Measurements from ENCODE around the gene MTMR3. TPM values are rescaled to one million over a fixed set of nuclear protein-coding genes. Genes with fewer than 3 reads are reported as not detected.

Gene MTMR3
- total RNA-seq, 2 experiments from 2014 or later, result 57.8 to 60.6 TPM

GRCh38 chr22:29873943-29874342 lies 9.0 kb upstream of the MTMR3 start:
- POLR2A ChIA-PET, result interaction anchor here (0.5 to 1.3 kb wide), 2 partner anchors 10 to 377 kb away, joined by 3 to 4 read pairs; no protein-coding TSS in a partner anchor
- no peaks in the 10 kb centered on the region for H3K9me3 Mint-ChIP-seq
- intact Hi-C loops (cut with DNase I, micrococcal nuclease), result no loop called here
- CTCF ChIA-PET, result no interaction called here
- H3K27ac Mint-ChIP-seq, result no peak overlapping the region
- Histone ChIP-seq H3K4me1 (ENCODE audit: insufficient read depth, low read length) (peaks cover 6% of the 10 kb centered on the region), H3K4me3 (ENCODE audit: low read length) (no peak overlapping the region), H3K27ac (ENCODE audit: low read depth in 1 of 2, low read length in 2 of 2) (no peak overlapping the region), H3K9me3 (ENCODE audit: control insufficient read depth in 1 of 2, insufficient read depth in 1 of 2, low read length in 2 of 2) (no peaks in the 10 kb centered on the region), H3K36me3 (ENCODE audit: insufficient read depth, low read length) (no peaks in the 10 kb centered on the region), H3K27me3 (ENCODE audit: control insufficient read depth in 1 of 2, insufficient read depth in 2 of 2, low read length in 2 of 2) (no peaks in the 10 kb centered on the region)
- H3K27me3 Mint-ChIP-seq, result no peaks in the 10 kb centered on the region
- H3K4me3 Mint-ChIP-seq, result no peak overlapping the region
- DNase-seq (no peak), ATAC-seq (ENCODE audit: poor library complexity) (no peak)
- H3K4me1 Mint-ChIP-seq (ENCODE audit: low read depth), result peaks cover 6% of the 10 kb centered on the region
- H3K36me3 Mint-ChIP-seq (ENCODE audit: low read depth), result no peaks in the 10 kb centered on the region
- TF ChIP-seq CTCF (IDR thresholded peaks at IDR 0.05), result no peak

- no peaks in the 10 kb centered on the region for H3K4me1 Mint-ChIP-seq (ENCODE audit: low read depth)
- H3K9me3 ChIP-seq (ENCODE audit: control insufficient read depth in 1 of 2, insufficient read depth in 1 of 2, low read length in 2 of 2), result no peaks in the 10 kb centered on the region
- no peaks in the 10 kb centered on the region for H3K9me3 Mint-ChIP-seq
- no peaks in the 10 kb centered on the region for H3K36me3 ChIP-seq (ENCODE audit: insufficient read depth, low read length)
- no peaks in the 10 kb centered on the region for H3K27me3 ChIP-seq (ENCODE audit: control insufficient read depth in 1 of 2, insufficient read depth in 2 of 2, low read length in 2 of 2)
- ATAC-seq (ENCODE audit: poor library complexity), result no peak
- ChIA-PET CTCF (interaction anchor here (0.7 kb wide), 1 partner anchor 564 kb away, joined by 3 read pairs; no protein-coding TSS in a partner anchor), POLR2A (no interaction called here)
- H3K27me3 Mint-ChIP-seq, result no peaks in the 10 kb centered on the region
- TF ChIP-seq CTCF (IDR thresholded peaks at IDR 0.05), result no peak
- no peak overlapping the region for H3K4me3 Mint-ChIP-seq
- H3K27ac ChIP-seq (ENCODE audit: low read depth in 1 of 2, low read length in 2 of 2), result no peak overlapping the region
- no peaks in the 10 kb centered on the region for H3K36me3 Mint-ChIP-seq (ENCODE audit: low read depth)
- H3K4me1 ChIP-seq (ENCODE audit: insufficient read depth, low read length), result peaks cover 4% of the 10 kb centered on the region
- DNase-seq, result no peak
- no peak overlapping the region for H3K4me3 ChIP-seq (ENCODE audit: low read length)
- intact Hi-C loops (cut with DNase I, micrococcal nuclease), result no loop called here
- no peak overlapping the region for H3K27ac Mint-ChIP-seq
These were observed 5.4 kb upstream of the MTMR3 start for GRCh38 chr22:29877620-29878019.

- Mint-ChIP-seq H3K36me3 (ENCODE audit: low read depth) (peaks cover 6% of the 10 kb centered on the region), H3K4me3 (peak overlapping the region; percentile 25), H3K4me1 (ENCODE audit: low read depth) (no peaks in the 10 kb centered on the region), H3K27me3 (no peaks in the 10 kb centered on the region), H3K9me3 (no peaks in the 10 kb centered on the region), H3K27ac (no peak overlapping the region)
- ChIA-PET POLR2A (no interaction called here), CTCF (no interaction called here)
- H3K27ac ChIP-seq (ENCODE audit: low read depth in 1 of 2, low read length in 2 of 2), result no peak overlapping the region
- H3K36me3 ChIP-seq (ENCODE audit: insufficient read depth, low read length), result no peaks in the 10 kb centered on the region
- H3K9me3 ChIP-seq (ENCODE audit: control insufficient read depth in 1 of 2, insufficient read depth in 1 of 2, low read length in 2 of 2), result no peaks in the 10 kb centered on the region
- TF ChIP-seq CTCF (IDR thresholded peaks at IDR 0.05), result no peak
- no peak overlapping the region for H3K4me3 ChIP-seq (ENCODE audit: low read length)
- no peaks in the 10 kb centered on the region for H3K27me3 ChIP-seq (ENCODE audit: control insufficient read depth in 1 of 2, insufficient read depth in 2 of 2, low read length in 2 of 2)
- intact Hi-C loops (cut with DNase I, micrococcal nuclease), result loop anchor here in 1 of 2 experiments (5.0 to 10.0 kb wide), 4 partner anchors 112 to 1468 kb away; partner anchors contain the start of genes NF2, PATZ1, UQCR10 and ZMAT5
- ATAC-seq (ENCODE audit: poor library complexity) (no peak), DNase-seq (peak in 2 of 14 experiments; percentile 47 to 66)
- H3K4me1 ChIP-seq (ENCODE audit: insufficient read depth, low read length), result peaks cover 12% of the 10 kb centered on the region
These were observed 3.2 kb upstream of the MTMR3 start for GRCh38 chr22:29879753-29880152.

Measured in CD4-positive, alpha-beta T cell (primary cell).